Middle frontal gyrus (tissue), 1 donor: Measurements from ENCODE around the gene SKA1.

Experiments
- DNase-seq: peaks from one replicate; pipeline ENCODE4 v3.0.0-alpha.2; 2015; ENCODE audit warnings: low spot score; ENCODE audit errors: extremely low spot score

SKA1 gene, protein sequence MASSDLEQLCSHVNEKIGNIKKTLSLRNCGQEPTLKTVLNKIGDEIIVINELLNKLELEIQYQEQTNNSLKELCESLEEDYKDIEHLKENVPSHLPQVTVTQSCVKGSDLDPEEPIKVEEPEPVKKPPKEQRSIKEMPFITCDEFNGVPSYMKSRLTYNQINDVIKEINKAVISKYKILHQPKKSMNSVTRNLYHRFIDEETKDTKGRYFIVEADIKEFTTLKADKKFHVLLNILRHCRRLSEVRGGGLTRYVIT

GRCh38 chr18:50374753-50375391 is at the start of gene SKA1:
Gene SKA1 (plus strand): TSS chr18:50375046. CDS start chr18:50375831, 785 bp downstream.
- DNase-seq: peak; percentile 84

DNA sequence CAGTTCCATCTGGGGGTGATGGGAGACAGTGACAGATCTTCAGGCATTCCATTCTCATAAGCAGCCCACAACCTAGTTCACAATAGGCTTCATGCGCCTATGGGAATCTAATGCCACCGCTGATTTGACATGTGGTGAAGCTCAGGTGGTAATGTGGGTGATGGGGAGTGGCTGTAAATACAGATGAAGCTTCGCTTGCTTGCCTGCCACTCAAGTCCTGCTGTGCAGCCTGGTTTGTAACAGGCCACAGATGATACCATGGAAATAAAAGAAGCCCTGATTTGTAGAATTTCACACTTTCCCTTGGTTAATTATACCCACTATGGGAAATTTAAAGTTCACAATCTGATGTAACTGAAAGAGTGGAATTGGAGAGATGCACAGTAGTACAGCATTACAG is 46.9 kb upstream of the SKA1 start:
- no peak for DNase-seq

DNA sequence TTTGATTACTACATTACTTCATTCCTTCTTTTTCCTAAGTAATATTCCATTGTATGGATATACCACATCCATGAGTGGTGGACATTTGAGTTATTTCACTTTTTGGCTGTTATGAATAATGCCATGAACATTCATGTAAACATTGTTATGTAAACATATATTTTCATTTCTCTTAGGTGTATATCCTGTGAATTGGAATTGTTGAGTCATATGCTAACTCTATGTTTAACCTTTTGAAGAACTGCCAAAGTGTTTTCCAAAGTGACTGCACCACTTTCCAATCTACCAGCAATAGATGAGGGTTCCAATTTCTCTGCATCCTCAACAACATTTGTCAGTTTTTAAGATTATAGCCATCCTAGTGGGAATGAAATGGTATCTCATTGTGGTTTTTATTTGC is 44.7 kb upstream of the SKA1 start:
- no peak for DNase-seq

DNA sequence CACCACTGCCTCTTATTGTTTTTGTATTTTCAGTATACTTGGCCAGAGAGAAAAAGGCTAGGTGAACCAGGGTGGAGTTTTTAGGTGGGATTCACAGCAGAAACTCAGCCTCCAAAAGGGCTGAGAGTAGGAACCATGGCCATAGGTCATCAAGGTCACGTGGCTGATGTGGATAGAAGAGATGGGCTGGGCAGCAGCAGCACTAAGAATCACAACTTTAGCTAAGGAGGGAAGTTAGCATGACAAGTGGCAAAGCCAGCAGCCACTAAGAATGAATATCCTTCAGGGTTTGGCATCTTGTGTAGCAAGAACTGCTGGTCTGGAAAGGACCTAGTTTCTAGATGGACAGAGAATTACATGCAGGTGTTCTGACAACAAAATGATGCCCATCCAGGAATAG is 43.2 kb upstream of the SKA1 start:
- DNase-seq: no peak

GRCh38 chr18:50334546-50335152 is 40.2 kb upstream of the SKA1 start:
- DNase-seq: no peak

GRCh38 chr18:50338122-50338521 is 36.7 kb upstream of the SKA1 start:
- DNase-seq: no peak

DNA sequence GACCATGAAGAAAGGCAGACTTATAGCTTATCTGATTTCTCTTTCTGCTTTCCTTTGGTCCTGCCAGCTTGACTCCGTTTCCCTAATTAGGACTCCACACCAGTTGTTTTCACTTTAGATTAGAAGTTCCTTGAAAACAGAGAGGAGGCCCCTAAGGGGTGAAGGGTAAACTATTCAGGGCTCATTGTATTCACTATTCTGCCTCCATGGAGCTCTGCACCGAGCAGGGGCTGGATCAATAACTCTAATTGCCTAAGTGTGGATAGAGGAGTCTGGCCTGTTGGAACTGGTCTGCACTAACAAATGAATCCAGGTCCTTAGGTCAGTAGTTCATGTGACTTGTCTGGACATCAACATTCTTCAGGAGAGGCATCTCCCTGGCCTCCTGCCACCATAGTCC is 36.1 kb upstream of the SKA1 start:
- DNase-seq: no peak

DNA sequence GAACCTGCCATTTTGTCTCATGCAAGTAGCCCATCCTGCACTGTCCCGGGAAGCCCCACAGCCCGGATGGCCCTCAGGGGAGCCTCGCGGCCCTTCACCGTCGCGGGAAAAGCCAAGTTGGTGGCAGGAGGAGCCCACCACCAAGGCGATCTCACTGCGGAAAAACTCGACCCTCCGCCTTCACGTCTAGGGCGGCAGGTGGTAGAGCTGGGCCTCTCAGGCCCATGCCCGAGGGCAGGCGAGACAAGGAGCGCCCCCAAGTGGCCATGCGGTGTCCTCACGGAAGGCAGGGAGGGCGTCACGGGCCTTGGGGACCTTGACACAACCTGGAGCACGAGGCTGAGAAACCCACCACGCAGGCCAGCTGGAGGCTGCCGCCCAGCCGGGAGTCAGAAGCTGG is 34.8 kb upstream of the SKA1 start:
- DNase-seq: no peak

- DNase-seq: no peak
These were observed 33.4 kb upstream of the SKA1 start for GRCh38 chr18:50341443-50341842.

DNA sequence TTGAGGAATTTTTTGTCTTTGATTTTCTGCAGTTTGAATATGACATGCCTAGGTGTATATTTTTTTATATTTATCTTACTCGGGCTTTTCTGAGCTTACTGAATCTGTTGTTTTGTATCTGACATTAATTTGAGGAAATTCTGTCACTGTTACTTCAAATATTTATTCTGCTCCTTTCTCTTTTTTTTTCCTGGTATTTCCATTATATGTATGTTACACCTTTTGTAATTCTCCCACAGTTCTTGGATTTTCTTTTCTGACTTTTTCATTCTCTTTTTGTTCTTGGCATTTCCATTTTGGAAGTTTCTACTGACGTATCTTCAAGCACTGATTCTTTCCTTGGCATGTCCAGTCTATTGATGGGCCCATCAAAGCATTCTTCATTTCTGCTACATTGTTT is 24.1 kb upstream of the SKA1 start:
- no peak for DNase-seq

DNA sequence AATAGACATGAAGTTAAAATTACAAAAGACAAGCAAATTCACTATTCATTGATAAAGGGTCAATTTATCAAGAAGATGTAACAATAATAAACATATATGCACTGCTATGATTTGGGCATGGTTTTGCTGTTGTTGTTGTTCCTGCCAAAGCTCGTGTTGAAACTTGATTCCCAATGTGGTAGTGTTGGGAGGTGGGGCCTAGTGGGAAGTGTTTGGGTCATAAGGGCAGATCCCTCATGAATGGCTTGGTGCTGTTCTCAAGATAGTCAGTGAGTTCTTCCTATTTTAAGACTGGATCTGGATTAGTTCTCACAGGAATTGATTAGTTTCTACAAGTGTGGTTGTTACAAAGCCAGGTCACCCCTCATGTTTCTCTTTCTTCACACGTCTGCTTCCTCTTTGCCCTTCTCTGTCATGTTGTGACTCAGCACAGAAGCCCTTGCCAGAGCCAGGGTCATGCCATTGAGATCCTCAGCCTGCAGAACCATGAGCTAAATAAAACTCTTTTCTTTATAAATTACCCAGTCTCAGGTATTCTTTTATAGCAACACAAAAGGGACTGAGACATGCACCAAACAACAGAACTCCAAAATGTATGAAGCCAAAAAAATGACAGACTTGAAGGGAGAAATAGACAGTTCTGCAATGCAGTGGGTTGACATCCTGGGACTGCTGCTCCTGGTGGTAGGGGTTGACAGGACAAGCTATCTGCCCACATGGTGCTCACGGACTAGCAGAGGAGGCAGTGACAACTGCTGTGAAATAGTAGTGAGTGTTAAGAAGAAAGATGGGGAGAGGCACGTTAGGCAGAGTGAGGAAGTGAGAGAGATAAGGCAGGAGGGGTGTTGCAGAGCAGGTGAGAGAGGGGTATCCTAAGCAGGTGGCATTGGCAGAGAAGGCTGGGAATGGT is 18.6 kb upstream of the SKA1 start:
- no peak for DNase-seq

GRCh38 chr18:50358844-50359243 is 16.0 kb upstream of the SKA1 start:
- DNase-seq: no peak

GRCh38 chr18:50359806-50360205 is 15.0 kb upstream of the SKA1 start:
- DNase-seq: no peak

GRCh38 chr18:50360611-50361010 is 14.2 kb upstream of the SKA1 start:
- no peak for DNase-seq

DNA sequence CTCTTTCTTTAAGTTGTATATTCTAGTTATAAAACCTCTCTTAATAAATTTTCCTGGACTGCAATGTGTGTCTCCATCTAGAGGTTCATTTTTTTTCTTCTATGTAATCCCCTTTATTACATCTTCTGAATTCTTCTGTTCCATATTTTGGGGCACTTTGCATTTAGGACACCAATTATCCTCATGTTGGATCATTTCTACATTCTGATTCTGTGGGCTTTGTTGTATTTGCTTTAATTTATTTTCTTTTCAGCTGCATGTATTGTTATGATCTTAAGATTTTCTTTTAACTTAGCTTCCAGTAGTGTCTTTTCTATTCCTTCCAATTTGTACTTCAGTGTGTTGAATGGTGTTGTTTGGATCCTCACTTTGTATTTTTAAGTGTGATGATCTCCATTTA is 5.2 kb upstream of the SKA1 start:
- no peak for DNase-seq

- no peak for DNase-seq
These were observed 2.1 kb upstream of the SKA1 start for GRCh38 chr18:50372743-50373142.

DNA sequence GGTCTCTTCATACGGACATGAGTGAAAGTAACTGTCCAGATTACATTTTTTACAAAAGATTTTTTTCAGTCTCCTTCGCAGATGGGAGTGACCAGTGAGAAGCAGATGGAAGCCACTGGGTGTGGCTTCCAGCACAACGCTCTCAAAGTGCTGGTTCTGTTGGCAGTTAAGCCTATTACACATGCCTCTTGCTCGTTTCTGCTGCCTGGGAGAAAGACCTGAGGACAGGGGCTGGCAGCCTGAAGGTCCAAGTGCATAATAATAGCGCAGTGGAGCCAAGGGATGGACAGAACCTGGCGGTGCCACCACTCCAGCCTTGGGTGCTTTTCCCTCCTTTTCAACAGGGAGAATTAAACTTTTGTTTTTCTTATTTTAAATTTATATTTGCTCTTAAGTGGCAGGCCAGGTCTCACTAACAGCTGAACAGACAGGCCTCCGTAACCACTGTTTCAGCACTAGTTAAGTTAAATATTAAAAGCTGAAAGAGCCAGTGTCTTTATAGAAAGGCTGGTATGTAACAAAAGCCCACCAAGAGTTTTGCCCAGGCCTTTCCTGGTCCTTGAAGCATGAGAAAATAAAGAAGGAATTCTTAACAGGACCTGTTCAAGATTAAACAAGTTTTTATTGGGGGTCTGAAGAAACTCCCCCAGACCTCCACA is 1.2 kb upstream of the SKA1 start:
- no peak for DNase-seq

GRCh38 chr18:50374220-50374752 is 560 bp upstream of the SKA1 start:
- DNase-seq: no peak

DNA sequence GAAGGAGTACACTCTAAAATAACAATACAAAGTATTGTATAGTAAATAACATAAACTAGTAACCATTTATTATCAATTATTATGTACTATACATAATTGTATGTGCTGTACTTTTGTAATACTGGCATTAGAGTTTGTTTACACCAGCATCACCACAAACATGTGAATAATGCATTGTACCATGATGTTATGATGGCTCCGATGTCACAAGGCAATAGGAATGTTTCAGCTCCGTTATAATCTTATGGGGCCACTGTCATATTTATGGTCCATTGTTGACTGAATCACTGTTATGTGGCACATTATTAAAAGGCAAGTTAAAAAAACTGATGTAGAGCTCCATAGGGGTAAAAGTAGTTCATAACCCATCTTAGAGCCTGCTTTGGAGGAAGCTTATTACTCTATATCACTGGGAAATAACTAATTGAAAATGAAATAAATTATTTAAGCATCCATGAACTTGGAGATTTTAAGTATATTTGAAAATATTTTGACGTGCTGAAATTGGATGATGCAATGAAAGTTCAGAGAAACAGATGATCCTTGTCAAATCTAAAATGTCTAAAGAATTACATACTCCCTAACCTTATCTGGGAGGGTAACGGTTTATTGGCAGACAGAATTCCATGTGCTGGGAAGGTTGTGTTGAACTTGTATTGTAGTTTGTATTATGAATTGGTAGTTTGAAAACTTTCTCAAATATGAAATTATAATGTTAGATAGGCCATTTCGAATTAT is 2.4 kb downstream of the SKA1 start:
- no peak for DNase-seq

DNA sequence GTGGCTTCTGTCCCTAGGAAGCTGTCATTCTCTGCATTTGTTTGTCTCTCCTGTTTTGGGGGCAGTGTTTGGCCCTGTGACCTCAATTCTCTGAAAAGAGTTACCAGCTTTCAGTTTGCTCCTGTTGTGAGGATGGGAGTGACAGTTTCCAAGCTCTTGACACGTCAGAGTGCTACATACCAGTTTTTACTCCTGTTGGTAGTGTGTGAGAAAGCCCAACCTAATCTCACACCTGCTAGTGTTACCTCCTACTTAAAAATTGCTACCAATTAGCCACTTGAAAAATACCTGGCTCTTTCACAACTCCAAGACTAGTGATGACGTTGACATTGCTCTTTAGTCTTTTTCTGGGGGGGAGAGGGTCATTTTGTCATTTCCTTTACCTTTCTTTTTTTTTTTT is 14.1 kb downstream of the SKA1 start:
- no peak for DNase-seq
